ENCODE data around the gene TSPO.

Gene TSPO

DNA sequence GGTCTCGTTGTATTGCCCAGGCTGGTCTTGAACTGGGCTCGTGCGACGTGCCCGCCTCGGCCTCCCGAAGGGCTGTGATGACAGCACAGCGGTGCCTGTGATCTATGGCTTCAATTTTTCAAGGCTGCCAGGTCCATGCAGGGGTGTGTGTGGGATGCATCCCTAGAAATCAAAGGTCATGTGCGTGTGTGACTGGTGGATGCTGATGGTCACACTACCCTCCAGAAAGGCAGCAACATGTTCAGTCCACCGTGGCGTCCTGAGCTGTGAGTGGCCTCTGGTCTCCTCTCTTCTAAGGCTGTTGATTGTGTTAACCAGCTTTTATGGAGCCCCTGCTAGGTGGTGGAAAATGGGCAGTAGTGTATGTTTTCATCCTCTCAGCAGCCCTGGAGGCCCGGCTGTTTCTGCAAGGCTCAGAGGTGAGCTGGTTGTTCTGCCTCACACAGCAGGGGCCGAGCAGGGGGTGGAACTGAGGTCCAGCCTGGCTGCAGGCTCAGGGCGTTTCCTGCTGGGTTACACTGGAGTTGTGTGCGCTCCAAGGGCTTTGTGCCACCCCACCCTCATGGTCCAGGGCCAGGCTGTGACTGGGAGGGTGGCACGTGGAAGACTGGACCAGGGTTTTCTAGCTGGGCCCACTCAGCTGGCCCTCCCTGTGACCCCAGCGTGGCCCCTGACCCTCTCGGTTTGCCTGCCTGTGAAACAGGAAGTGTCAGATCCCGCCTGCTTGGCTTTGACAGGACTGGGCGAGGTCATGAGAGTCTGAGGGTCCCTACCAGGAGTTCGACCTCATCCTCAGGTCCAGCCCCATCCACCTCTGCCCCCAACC lies 33.1 kb upstream of the TSPO start:
- no peaks in the 10 kb centered on the region for H3K27me3 ChIP-seq (ENCODE audit: control insufficient read depth, insufficient read depth, low read length)
- no peaks in the 10 kb centered on the region for H3K9me3 ChIP-seq (ENCODE audit: control insufficient read depth, low read length)
- H3K4me1 ChIP-seq (ENCODE audit: control insufficient read depth, insufficient read depth, low read length): peaks cover 79% of the 10 kb centered on the region
- peak overlapping the region; percentile 23 for H3K9ac ChIP-seq (ENCODE audit: low read length)
- no peak overlapping the region for H3K4me3 ChIP-seq (ENCODE audit: low read length)
- no peaks in the 10 kb centered on the region for H3K36me3 ChIP-seq (ENCODE audit: control insufficient read depth, insufficient read depth, low read length)

DNA sequence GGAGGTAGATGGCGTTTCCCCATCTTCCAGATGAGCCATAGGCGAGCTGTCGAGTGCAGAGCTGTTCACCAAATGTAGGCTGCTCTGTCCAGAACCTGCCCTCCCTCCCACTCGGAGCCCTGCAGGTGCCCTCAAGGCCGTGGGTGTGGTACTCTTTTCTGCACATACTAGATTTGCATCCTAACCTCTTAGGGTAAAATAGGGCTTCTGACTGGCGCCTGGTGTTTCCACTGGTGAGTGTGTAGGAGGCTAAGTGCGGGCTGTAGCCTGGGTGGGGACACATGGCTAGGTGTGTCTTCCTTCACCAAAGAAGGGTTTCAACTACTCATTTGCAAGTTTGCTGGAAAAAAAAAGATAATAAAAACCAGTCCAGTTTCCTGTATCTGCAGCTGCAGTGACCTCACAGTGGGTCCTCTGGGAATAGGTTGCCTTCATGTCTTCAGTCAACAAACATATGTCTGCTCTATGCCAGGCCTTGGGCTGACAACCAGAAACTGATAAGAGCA lies 32.4 kb upstream of the TSPO start:
- no peaks in the 10 kb centered on the region for H3K9me3 ChIP-seq (ENCODE audit: control insufficient read depth, low read length)
- H3K4me1 ChIP-seq (ENCODE audit: control insufficient read depth, insufficient read depth, low read length): peaks cover 79% of the 10 kb centered on the region
- H3K9ac ChIP-seq (ENCODE audit: low read length): peak overlapping the region; percentile 23
- no peaks in the 10 kb centered on the region for H3K27me3 ChIP-seq (ENCODE audit: control insufficient read depth, insufficient read depth, low read length)
- H3K36me3 ChIP-seq (ENCODE audit: control insufficient read depth, insufficient read depth, low read length): no peaks in the 10 kb centered on the region
- H3K4me3 ChIP-seq (ENCODE audit: low read length): no peak overlapping the region

DNA sequence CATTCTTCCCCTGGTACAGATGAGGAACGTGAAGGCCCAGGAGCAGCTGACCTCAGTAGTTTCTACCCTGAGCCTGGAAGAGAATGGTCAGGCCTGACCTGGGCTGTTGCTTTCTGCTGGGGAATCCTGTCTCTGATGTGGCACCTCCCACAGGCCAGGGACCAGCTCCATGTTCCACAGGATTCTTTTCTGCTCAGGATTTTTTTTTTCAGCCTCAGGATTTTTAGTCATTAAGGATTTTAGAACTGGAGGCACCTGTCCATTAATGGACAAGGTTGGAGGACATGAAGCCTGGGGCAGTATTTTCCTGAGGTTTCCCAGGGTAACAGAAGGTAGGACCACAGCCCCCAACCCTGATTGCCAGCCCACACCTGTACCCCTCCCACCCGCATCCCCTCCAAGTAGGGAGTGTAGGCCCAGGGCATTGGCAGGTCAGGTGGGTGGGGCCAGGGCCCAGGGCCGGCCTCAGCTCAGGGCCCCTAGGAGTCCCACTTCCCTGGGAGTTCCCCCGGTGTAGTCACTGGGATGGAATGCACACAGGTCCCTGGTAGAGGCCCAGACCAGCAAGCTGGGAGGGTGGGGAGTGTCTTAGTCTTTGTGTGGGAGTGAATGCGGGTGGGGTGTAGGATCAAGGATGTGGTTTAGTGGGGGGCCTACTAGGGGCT lies 24.7 kb upstream of the TSPO start:
- Histone ChIP-seq H3K4me1 (ENCODE audit: control insufficient read depth, insufficient read depth, low read length) (peaks cover 73% of the 10 kb centered on the region), H3K9ac (ENCODE audit: low read length) (peak overlapping the region; percentile 82), H3K9me3 (ENCODE audit: control insufficient read depth, low read length) (no peaks in the 10 kb centered on the region), H3K36me3 (ENCODE audit: control insufficient read depth, insufficient read depth, low read length) (no peaks in the 10 kb centered on the region), H3K4me3 (ENCODE audit: low read length) (no peak overlapping the region), H3K27me3 (ENCODE audit: control insufficient read depth, insufficient read depth, low read length) (no peaks in the 10 kb centered on the region)

DNA sequence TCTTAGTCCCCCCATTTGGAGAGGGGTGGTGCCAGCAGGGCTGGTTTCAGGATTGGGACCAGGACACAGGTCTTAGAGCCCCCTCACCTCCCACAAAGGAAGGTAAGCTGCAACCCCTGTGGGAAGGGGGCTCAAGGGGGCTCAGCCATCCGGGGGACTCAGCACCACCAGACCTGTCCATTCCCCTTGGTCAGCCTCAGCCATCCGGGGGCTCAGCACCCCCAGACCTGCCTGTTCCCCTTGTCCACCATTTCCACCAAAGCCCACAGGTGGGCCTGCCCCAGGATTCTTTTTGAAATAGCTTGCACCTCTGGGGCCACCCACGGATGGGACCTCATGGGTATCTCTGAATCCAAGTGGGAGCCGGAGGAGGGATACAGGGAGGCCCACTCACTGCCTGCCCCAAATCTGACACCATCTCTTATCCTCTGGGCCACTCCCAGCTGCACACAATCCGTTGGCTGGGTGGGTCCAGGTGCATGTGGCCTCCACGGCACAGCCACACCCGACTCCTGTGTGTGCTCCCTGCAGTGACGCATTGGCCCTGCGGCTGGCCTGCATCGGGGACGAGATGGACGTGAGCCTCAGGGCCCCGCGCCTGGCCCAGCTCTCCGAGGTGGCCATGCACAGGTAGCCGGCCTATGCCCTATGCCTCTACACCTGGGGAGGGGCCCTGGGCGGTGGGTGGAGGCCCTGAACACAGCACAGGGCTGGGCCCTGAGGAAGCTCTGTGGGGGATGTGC lies 24.0 kb upstream of the TSPO start:
- Histone ChIP-seq H3K9me3 (ENCODE audit: control insufficient read depth, low read length) (no peaks in the 10 kb centered on the region), H3K36me3 (ENCODE audit: control insufficient read depth, insufficient read depth, low read length) (no peaks in the 10 kb centered on the region), H3K4me3 (ENCODE audit: low read length) (peak overlapping the region; percentile 37), H3K27me3 (ENCODE audit: control insufficient read depth, insufficient read depth, low read length) (no peaks in the 10 kb centered on the region), H3K9ac (ENCODE audit: low read length) (peak overlapping the region; percentile 82), H3K4me1 (ENCODE audit: control insufficient read depth, insufficient read depth, low read length) (peaks cover 66% of the 10 kb centered on the region)

DNA sequence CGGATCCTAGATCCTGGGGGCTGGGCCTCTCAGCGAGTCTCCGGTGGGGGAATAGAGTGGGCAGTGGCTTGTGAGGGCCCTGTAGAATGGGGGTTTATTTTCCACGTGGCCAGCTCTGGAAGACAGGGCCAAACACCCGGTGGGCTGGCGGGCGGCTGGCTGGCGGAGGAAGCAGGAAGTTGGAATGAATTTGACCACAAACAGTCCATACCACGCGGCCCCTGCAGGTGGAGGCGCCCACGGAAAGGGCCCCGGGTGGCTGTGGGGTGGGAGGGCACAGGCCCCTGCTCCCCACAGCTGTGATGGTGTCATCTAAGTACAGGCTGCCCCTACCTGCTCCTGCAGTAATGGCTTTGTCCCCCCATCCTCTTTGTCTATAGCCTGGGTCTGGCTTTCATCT lies 23.2 kb upstream of the TSPO start:
- Histone ChIP-seq H3K4me1 (ENCODE audit: control insufficient read depth, insufficient read depth, low read length) (peaks cover 58% of the 10 kb centered on the region), H3K9me3 (ENCODE audit: control insufficient read depth, low read length) (no peaks in the 10 kb centered on the region), H3K4me3 (ENCODE audit: low read length) (peak overlapping the region; percentile 37), H3K9ac (ENCODE audit: low read length) (peak overlapping the region; percentile 82), H3K27me3 (ENCODE audit: control insufficient read depth, insufficient read depth, low read length) (no peaks in the 10 kb centered on the region), H3K36me3 (ENCODE audit: control insufficient read depth, insufficient read depth, low read length) (peaks cover 2% of the 10 kb centered on the region)

DNA sequence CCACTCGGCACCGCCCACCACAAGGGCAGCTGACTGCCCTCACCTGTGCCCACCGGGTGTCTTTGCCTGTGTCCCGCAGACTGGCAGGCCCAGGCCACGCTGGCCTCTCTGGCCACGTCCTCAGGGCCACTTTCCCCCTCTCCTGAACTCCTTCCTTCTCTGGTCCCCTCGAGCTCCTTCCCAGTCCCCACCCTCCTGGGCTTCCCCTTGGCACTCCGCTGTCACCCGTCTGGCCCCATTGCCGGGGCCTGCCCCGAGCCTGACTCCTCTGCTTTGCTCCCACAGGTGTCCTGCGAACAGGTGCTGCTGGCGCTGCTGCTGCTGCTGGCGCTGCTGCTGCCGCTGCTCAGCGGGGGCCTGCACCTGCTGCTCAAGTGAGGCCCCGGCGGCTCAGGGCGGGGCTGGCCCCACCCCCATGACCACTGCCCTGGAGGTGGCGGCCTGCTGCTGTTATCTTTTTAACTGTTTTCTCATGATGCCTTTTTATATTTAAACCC lies 22.4 kb upstream of the TSPO start:
- Histone ChIP-seq H3K4me1 (ENCODE audit: control insufficient read depth, insufficient read depth, low read length) (peaks cover 49% of the 10 kb centered on the region), H3K9ac (ENCODE audit: low read length) (peak overlapping the region; percentile 82), H3K36me3 (ENCODE audit: control insufficient read depth, insufficient read depth, low read length) (peaks cover 6% of the 10 kb centered on the region), H3K4me3 (ENCODE audit: low read length) (no peak overlapping the region), H3K9me3 (ENCODE audit: control insufficient read depth, low read length) (no peaks in the 10 kb centered on the region), H3K27me3 (ENCODE audit: control insufficient read depth, insufficient read depth, low read length) (no peaks in the 10 kb centered on the region)

DNA sequence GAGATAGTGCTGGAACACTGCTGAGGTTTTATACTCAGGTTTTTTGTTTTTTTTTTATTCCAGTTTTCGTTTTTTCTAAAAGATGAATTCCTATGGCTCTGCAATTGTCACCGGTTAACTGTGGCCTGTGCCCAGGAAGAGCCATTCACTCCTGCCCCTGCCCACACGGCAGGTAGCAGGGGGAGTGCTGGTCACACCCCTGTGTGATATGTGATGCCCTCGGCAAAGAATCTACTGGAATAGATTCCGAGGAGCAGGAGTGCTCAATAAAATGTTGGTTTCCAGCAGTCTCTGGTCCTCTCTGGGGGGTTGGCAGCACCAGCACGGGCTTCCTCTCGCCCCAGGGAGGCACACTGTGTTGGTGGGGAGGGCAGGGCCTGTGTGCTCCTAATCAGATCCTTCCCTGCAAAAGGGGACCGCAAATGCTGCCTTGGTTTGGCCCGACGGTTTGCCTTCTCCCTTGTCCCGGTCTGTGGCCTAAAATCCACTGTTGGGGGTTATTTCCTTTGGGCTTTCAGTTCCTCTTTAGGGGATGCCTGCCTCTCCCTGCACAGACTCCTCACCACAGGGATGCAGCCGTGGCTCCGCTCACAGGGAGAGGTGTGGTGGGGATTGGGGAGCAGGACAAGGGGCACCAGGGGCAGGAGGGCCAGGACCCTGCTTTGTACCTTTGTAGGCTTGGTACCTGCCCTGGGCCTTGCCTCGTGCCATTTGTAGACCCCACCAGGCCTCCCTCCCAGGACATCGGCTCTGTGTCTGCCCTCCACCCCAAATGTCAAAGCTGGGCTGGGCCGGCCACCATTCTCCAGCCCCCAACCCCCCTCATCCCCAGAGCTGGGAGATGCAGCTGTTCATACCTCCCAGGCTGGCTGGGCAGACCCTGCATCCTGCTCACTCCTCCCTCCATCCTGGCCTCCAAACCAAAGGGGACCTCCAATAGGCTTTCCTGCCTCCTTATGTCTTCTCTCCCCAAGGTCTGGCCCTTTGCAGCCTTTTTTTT lies 21.6 kb upstream of the TSPO start:
- H3K9me3 ChIP-seq (ENCODE audit: control insufficient read depth, low read length): no peaks in the 10 kb centered on the region
- H3K4me1 ChIP-seq (ENCODE audit: control insufficient read depth, insufficient read depth, low read length): peaks cover 44% of the 10 kb centered on the region
- peaks cover 6% of the 10 kb centered on the region for H3K36me3 ChIP-seq (ENCODE audit: control insufficient read depth, insufficient read depth, low read length)
- no peak overlapping the region for H3K9ac ChIP-seq (ENCODE audit: low read length)
- H3K27me3 ChIP-seq (ENCODE audit: control insufficient read depth, insufficient read depth, low read length): no peaks in the 10 kb centered on the region
- H3K4me3 ChIP-seq (ENCODE audit: low read length): no peak overlapping the region

DNA sequence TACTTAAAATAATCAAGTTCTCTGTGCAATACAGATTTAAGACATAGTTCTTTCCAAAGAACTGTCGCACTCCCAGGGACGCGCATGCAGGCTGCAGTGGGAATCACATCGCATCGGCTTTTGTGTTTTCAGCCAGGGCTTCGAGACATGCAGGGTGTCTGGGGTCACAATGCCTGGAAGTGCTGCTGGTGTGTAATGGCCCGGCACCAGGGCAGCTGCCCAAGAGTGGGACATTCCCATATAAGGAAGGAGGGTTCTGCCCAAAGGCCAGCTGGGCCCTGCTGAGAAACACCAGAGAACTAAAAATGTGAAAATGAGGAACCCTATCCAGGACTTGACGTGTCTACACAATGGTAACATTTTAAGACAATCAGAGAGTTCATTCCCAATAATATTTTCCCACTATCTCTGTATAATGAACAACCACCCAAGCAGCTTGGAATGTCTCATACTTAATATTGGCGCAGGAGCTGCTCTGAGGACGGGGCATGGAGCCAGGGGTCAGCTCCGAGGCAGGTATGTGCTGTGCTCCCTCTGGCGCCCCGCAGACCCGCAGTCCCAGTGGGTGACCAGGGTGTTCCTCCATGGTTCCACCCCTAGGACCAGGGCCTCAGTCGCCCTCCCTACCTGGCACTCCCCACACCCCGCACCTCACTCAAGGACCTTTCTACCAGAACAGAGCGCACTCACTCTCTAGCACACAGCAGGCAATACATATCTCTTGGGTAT lies 19.4 kb upstream of the TSPO start:
- H3K36me3 ChIP-seq (ENCODE audit: control insufficient read depth, insufficient read depth, low read length): peaks cover 12% of the 10 kb centered on the region
- peaks cover 41% of the 10 kb centered on the region for H3K4me1 ChIP-seq (ENCODE audit: control insufficient read depth, insufficient read depth, low read length)
- H3K9me3 ChIP-seq (ENCODE audit: control insufficient read depth, low read length): no peaks in the 10 kb centered on the region
- no peak overlapping the region for H3K4me3 ChIP-seq (ENCODE audit: low read length)
- no peak overlapping the region for H3K9ac ChIP-seq (ENCODE audit: low read length)
- no peaks in the 10 kb centered on the region for H3K27me3 ChIP-seq (ENCODE audit: control insufficient read depth, insufficient read depth, low read length)

DNA sequence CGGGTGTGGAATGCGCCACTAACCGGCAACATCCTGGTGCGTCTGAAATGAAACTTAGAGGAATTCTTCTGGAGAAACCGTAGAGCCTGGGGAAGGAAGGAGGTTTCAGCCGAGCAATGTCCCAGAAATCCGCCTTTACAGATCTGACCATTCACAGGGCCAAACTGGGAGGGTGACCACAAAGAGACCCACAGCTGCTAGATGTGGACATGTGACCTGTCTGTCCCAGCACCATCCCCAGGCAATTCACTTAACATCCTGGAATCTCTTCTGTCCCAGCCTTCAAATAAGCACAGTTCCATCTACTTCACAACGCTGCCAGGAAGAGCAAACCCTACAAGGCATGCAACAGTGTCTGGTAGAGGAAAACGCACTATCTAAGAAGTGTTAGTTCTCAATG lies 18.0 kb upstream of the TSPO start:
- Histone ChIP-seq H3K9ac (ENCODE audit: low read length) (no peak overlapping the region), H3K27me3 (ENCODE audit: control insufficient read depth, insufficient read depth, low read length) (no peaks in the 10 kb centered on the region), H3K4me3 (ENCODE audit: low read length) (no peak overlapping the region), H3K36me3 (ENCODE audit: control insufficient read depth, insufficient read depth, low read length) (peaks cover 20% of the 10 kb centered on the region), H3K9me3 (ENCODE audit: control insufficient read depth, low read length) (no peaks in the 10 kb centered on the region), H3K4me1 (ENCODE audit: control insufficient read depth, insufficient read depth, low read length) (peaks cover 26% of the 10 kb centered on the region)

DNA sequence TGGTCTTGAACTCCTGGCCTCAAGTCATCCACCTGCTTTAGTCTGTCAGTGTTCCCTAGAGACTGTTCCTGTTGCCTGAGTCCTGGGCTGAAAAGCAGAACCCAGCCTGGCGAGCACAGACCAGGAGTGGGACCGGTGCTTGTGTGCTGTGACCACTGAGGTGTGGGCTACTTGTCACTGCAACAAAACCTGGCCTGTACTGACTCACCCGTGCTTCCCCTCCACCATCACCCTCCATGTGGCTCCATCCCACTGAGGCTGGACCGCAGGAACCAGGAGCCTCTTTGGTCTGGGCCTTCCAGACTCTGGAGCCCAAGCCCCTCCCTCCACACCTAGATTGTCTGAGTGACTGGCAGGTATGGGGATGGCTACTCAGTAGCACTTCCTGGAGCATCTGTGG lies 16.8 kb upstream of the TSPO start:
- no peaks in the 10 kb centered on the region for H3K9me3 ChIP-seq (ENCODE audit: control insufficient read depth, low read length)
- H3K4me1 ChIP-seq (ENCODE audit: control insufficient read depth, insufficient read depth, low read length): peaks cover 15% of the 10 kb centered on the region
- peaks cover 23% of the 10 kb centered on the region for H3K36me3 ChIP-seq (ENCODE audit: control insufficient read depth, insufficient read depth, low read length)
- no peak overlapping the region for H3K9ac ChIP-seq (ENCODE audit: low read length)
- no peak overlapping the region for H3K4me3 ChIP-seq (ENCODE audit: low read length)
- no peaks in the 10 kb centered on the region for H3K27me3 ChIP-seq (ENCODE audit: control insufficient read depth, insufficient read depth, low read length)
